Activated naive CD8-positive, alpha-beta T cell (primary cell): Measurements from ENCODE around the gene BMP10.
A peak's percentile ranks its signal among the peaks of the same experiment; 100 is the strongest.
"Not testable (repeated sequence)": the region's sequence is repeated elsewhere in the genome, so short reads cannot be mapped to it uniquely, and the experiment has no call there.

Source experiments
- H3K27ac Mint-ChIP-seq: one replicate; pipeline ENCODE4 v1.8.0; 2021; ENCODE audit warnings: mixed read lengths
- H3K27me3 Mint-ChIP-seq: one replicate; pipeline ENCODE4 v1.8.0; 2021; ENCODE audit warnings: mixed read lengths
- H3K36me3 Mint-ChIP-seq: one replicate; pipeline ENCODE4 v1.8.0; 2021; ENCODE audit warnings: mixed read lengths
- H3K4me1 Mint-ChIP-seq: one replicate; pipeline ENCODE4 v1.8.0; 2021; ENCODE audit warnings: low read depth, mixed read lengths
- H3K4me3 Mint-ChIP-seq: one replicate; pipeline ENCODE4 v1.8.0; 2021; ENCODE audit warnings: mild to moderate bottlenecking, mixed read lengths
- H3K9me3 Mint-ChIP-seq: one replicate; pipeline ENCODE4 v1.8.0; 2021; ENCODE audit warnings: low read depth, mixed read lengths

Gene BMP10

DNA sequence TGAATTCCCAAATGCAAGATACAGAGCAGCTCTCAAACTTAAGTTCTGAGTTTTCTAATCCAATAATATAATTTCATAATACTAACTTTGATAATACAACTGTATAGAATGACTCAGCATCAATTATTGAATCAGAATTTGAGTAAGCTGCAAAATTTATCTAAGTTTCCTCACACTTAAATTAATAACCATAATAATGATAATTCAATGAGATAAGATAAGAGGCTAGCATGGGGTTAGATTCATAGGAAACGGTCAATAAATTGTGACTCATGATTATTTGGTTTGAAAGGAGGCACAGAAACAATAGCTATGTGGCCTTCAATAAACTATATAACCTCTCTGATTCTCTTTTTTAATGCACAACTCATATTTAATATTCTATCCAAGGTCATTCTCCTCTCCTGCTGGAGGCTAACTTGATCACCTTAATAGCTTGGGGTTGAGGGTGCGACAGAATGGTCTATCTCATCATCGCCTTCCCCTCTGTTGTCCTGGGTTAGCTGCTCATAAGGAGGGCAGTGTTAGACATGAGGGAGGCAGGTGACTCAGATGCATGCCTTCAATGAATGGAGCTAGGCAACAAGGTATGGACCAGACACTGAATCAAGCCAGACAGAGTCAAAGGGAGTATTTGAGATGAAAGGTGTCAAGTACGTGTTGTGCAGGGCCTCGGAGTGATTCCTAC, 36.2 kb upstream of the BMP10 start:
- Mint-ChIP-seq H3K9me3 (no peaks in the 10 kb centered on the region), H3K36me3 (no peaks in the 10 kb centered on the region), H3K4me1 (peaks cover 32% of the 10 kb centered on the region), H3K27me3 (no peaks in the 10 kb centered on the region), H3K27ac (peak overlapping the region; percentile 88), H3K4me3 (peak overlapping the region; percentile 67)

DNA sequence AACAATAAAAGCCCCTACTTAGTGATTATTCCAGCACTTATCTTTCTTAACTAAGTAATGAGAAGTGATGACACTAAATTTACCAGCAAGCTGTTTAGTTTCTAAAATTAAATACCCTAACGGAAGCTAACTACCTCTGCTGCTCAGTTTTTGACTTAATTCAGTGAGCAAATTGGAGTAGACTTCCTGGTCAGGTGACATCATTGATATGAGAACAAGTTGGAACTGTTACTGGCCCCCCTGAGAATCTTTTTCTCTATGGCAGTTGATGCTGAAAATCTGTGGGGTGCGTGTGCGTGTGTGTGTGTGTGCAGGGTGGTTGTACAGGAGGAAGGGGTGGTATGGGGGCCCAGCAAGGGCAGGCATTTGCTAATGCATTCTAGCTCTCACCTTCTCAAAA, 35.5 kb upstream of the BMP10 start:
- Mint-ChIP-seq H3K36me3 (no peaks in the 10 kb centered on the region), H3K9me3 (peaks cover 2% of the 10 kb centered on the region), H3K27me3 (no peaks in the 10 kb centered on the region), H3K4me3 (no peak overlapping the region), H3K4me1 (peaks cover 32% of the 10 kb centered on the region), H3K27ac (peak overlapping the region; percentile 16)

DNA sequence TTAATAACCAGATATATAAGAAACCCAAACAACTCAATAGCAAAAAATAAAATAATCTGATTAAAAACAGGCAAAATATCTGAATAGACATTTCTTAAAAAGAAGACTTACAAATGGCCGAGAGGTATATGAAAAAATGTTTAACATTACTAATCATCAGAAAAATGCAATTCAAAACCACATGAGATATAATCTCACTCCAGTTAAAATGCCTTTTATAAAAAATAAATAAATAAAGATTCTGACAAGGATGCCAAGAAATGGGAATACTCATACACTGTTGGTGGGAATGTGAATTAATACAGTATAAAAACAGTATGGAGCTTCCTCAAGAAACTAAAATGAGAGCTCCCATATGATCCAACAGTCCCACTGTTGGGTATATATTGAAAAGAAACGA, 33.9 kb upstream of the BMP10 start:
- H3K27me3 Mint-ChIP-seq = no peaks in the 10 kb centered on the region
- H3K9me3 Mint-ChIP-seq = peaks cover 4% of the 10 kb centered on the region
- no peak overlapping the region for H3K4me3 Mint-ChIP-seq
- H3K36me3 Mint-ChIP-seq = peaks cover 2% of the 10 kb centered on the region
- no peak overlapping the region for H3K27ac Mint-ChIP-seq
- H3K4me1 Mint-ChIP-seq = peaks cover 29% of the 10 kb centered on the region

DNA sequence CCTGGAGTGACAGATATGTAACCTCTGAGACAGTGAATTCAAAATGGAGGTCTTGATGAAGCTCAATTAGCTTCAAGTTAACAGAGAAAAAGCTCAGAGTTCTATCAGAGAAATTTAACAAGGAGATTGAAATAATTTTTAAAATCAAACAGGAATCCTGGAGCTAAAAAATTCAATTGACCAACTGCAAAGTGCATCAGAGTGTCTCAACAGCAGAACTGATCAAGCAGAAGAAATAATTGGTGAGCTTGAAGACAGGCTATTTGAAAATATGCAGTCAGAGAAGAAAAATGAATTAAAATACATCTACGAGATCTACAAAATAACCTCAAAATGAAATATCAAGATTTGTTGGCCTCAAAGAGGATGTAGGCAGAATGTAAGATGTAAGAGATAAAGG, 30.4 kb upstream of the BMP10 start:
- H3K4me3 Mint-ChIP-seq = no peak overlapping the region
- H3K36me3 Mint-ChIP-seq = peaks cover 2% of the 10 kb centered on the region
- H3K9me3 Mint-ChIP-seq = peaks cover 4% of the 10 kb centered on the region
- H3K27ac Mint-ChIP-seq = no peak overlapping the region
- H3K4me1 Mint-ChIP-seq = no peaks in the 10 kb centered on the region
- no peaks in the 10 kb centered on the region for H3K27me3 Mint-ChIP-seq

DNA sequence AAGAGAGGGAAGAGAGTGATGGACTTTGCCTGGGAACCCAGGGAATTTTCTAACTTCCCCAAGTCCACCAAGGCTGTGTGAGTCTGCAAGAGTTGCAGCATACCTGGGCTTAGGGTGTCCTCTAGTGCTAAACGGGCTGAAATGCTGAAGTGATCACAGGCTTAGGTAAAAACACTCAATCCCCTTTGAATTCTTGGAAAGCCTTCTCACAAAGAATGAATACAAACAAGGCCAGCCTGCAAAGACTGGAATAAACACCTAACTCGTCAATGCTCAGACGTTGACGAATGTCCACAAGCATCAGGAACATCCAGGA, 30.0 kb upstream of the BMP10 start:
- Mint-ChIP-seq H3K27ac (no peak overlapping the region), H3K36me3 (peaks cover 2% of the 10 kb centered on the region), H3K9me3 (peaks cover 4% of the 10 kb centered on the region), H3K4me3 (no peak overlapping the region), H3K27me3 (no peaks in the 10 kb centered on the region), H3K4me1 (no peaks in the 10 kb centered on the region)

DNA sequence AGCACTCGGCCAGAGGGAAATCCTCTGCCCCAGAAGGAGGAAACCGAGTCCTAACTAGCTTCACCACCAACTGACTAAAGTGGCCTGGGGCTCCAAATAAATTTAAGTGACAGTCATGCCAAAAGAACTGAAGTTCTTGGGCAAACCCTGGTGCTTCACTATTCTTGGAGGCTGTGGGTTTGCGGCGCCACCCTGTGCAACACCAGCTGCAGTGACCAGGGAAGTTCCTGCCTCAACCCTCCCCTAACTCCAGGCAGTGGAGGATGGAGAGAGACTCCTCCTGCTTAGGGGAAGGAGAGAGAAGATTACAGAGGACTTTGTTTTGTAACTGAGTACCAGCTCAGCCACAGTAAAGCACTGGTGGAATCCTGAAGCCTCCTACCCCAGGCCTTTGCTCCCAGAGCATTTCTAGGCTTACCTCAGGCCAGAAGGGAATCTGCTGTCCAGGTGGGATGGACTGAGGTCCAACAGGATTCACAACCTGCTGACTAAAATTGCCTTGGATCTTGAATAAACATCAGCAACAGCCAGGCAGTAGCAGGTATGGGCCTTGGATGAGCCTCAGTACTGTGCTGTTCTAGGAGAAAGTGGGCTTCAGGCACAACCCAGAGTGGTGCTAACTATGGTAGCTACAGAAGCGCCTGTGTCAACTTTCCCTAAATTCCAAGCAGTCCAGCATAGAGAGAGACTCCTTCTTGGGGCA, 29.4 kb upstream of the BMP10 start:
- no peaks in the 10 kb centered on the region for H3K27me3 Mint-ChIP-seq
- peaks cover 2% of the 10 kb centered on the region for H3K36me3 Mint-ChIP-seq
- H3K27ac Mint-ChIP-seq = no peak overlapping the region
- H3K9me3 Mint-ChIP-seq = peaks cover 4% of the 10 kb centered on the region
- no peak overlapping the region for H3K4me3 Mint-ChIP-seq
- no peaks in the 10 kb centered on the region for H3K4me1 Mint-ChIP-seq

DNA sequence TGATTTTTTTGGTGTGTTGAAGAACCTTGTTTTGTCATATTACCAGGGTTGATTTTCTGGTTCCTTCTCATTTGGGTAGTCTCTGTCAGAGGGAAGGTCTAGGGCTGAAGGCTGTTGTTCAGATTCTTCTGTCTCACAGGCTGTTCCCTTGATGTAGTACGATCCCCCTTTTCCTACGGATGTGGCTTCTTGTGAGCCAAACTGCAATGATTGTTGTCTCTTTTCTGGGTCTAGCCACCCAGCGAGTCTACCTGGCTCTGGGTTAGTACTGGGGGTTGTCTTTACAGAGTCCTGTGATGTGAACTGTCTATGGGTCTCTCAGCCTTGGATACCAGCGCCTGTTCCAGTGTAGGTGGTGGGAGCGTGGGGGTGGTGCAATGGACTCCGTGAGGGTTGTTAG, 24.8 kb upstream of the BMP10 start:
- not testable (repeated sequence) for H3K9me3 Mint-ChIP-seq, H3K4me1 Mint-ChIP-seq, H3K27ac Mint-ChIP-seq, H3K4me3 Mint-ChIP-seq, H3K36me3 Mint-ChIP-seq, H3K27me3 Mint-ChIP-seq

DNA sequence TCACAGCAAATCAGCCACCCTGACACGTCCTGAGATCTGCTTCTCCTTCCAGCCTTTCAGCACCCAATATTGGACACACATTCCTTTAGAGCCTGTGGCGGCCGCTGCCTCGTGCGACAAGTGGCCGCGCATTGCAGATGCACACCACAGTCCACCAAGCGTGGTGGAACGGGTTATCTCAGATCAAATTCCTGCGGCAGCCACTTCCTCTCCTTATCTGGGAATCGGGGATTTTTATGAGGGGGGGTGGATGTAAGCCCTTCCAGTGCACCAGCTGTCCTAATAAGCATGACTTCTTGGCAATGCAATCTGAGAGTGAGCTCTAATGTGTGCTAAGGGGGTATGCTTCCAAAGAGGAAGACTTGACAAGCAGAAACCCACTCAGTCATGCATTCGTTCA, 18.3 kb upstream of the BMP10 start:
- Mint-ChIP-seq H3K9me3 (no peaks in the 10 kb centered on the region), H3K4me3 (no peak overlapping the region), H3K27me3 (no peaks in the 10 kb centered on the region), H3K36me3 (no peaks in the 10 kb centered on the region), H3K4me1 (no peaks in the 10 kb centered on the region), H3K27ac (no peak overlapping the region)

DNA sequence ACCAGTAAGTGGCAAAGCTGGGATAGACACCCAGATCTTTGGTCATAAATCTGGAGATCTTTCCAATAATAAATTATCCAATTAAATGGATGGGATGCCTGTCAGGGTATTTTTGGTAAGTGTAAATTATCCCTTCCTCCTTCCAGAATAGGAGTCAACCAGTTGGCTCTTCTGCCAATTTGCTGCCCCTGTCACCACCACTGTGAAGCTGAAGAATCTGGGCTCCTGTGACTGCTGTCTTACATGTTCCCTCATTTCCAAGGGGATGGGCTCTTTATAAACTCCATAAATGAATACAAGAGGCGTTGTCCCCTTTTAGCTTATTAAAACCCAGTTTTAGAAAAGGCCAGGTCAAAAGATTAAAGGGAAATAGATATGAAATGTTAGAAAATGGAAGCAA, 17.8 kb upstream of the BMP10 start:
- no peaks in the 10 kb centered on the region for H3K9me3 Mint-ChIP-seq
- no peaks in the 10 kb centered on the region for H3K27me3 Mint-ChIP-seq
- H3K4me3 Mint-ChIP-seq = no peak overlapping the region
- H3K36me3 Mint-ChIP-seq = no peaks in the 10 kb centered on the region
- H3K27ac Mint-ChIP-seq = no peak overlapping the region
- no peaks in the 10 kb centered on the region for H3K4me1 Mint-ChIP-seq

DNA sequence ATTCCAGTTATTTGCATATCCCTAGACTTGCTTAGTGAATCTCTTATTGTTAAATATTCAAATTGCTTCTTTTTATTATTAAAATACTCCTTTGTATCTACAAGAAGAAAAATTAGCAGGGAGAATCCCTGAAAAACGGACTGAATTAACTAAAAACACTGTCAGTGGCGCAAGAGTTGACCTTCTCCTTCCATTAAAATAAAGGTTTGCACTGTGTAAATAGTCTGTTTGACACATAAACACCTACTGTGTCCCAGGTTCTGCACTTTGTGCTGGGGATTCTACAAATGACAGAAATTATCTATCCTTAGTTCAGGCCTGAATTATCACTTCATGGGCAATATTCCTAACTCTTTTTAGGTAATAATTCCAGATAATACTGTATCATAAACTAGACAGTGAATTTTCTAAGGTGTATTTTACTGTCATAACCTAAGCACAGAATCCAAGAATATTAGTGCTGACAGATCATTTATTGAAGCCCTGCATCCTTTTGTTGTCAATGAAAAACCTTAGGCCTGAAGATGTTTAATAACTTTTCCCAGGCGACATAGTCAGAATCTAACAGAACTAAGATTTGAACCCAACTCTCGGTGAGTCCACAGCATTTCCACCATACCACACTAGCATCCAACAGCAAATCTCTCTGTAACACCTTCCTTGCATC, 17.0 kb upstream of the BMP10 start:
- Mint-ChIP-seq H3K4me3 (no peak overlapping the region), H3K4me1 (no peaks in the 10 kb centered on the region), H3K9me3 (no peaks in the 10 kb centered on the region), H3K27ac (no peak overlapping the region), H3K27me3 (no peaks in the 10 kb centered on the region), H3K36me3 (no peaks in the 10 kb centered on the region)

DNA sequence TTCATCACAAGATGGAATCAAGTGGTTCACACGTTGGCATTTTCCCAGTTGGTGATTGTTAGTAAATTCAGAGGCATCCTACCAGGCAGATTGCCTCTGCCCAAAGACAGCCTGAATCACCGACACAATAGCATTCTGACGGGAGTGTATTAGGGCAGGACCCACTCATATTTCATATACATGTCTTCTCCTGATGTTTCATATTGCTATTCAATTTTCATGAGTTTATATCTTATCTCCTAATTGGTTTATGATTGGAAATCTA, 14.5 kb upstream of the BMP10 start:
- Mint-ChIP-seq H3K27ac (no peak overlapping the region), H3K36me3 (no peaks in the 10 kb centered on the region), H3K4me1 (no peaks in the 10 kb centered on the region), H3K9me3 (no peaks in the 10 kb centered on the region), H3K4me3 (no peak overlapping the region), H3K27me3 (peaks cover 3% of the 10 kb centered on the region)

DNA sequence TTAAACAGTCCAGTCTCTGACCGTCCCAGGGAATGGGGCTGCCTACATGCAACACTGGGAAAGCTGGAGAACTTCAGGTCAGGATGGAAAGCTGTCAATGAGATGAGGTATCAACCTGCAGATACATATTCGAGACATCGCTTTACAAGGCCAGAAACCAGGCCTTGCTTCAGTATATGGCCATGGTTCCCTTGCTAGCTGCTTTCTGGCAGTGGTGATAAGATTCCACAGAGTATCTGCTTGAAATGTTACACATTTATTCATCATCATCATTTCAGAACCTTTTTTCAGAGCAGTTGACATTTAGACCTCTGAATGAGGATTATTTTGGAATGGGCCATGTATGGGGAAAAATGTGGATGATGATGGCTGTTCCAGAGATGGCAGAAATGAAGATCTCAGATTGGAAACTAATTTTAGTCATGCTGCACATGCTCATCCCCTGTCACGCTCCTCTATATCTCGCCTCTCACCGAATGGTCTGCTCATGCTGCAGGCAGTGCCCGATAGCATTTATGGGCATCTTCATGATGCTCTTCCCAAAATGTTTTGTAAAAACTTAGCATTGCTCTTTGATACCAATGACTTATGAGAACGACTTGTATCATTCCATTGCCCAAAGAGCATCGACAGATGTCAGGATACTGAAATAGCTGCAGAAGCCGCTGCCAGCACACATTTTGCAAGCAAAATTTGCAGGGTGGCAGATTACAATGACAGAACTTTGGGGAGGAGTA, 14.0 kb upstream of the BMP10 start:
- H3K4me1 Mint-ChIP-seq = no peaks in the 10 kb centered on the region
- H3K36me3 Mint-ChIP-seq = no peaks in the 10 kb centered on the region
- no peak overlapping the region for H3K4me3 Mint-ChIP-seq
- H3K27me3 Mint-ChIP-seq = peaks cover 3% of the 10 kb centered on the region
- no peaks in the 10 kb centered on the region for H3K9me3 Mint-ChIP-seq
- no peak overlapping the region for H3K27ac Mint-ChIP-seq

DNA sequence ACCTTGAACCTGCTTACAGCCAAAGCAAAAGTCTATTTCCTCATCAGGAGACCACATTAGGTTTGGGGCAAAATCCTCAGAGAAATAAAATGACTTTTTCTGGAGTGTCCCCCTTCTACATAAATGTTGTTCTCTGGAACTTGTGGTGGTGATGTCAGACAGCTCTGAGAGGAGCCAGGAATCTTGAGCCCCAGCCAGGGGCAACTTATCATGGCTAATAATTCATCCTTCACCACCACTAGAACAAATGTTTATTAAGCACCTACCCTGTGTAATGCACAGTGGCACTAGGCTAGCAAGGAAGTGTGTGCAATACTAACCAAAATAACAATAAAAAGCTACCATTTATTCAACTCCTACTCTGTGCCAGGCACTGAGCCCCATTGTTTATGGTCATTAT, 9.0 kb upstream of the BMP10 start:
- H3K4me3 Mint-ChIP-seq = no peak overlapping the region
- no peaks in the 10 kb centered on the region for H3K36me3 Mint-ChIP-seq
- H3K9me3 Mint-ChIP-seq = no peaks in the 10 kb centered on the region
- H3K27me3 Mint-ChIP-seq = peaks cover 4% of the 10 kb centered on the region
- H3K4me1 Mint-ChIP-seq = peaks cover 1% of the 10 kb centered on the region
- H3K27ac Mint-ChIP-seq = no peak overlapping the region

DNA sequence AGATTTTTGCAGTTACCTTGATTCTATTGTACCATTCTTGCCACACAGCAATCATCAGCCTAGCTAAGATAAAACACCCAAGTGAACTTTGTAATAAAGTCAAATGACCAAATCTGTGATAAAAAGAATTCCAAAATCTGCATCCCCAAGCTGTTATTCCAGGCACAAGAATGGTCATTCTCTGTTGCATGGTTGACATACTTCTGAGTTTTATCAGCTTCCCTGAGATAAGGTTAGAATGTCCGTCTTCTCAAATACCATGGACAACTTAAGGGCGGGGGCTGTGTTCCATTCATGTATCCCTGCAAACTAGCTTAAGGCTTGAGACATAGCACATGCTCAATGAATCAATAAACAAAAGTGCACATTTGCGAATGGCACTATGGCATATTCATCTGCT, 8.1 kb upstream of the BMP10 start:
- Mint-ChIP-seq H3K9me3 (no peaks in the 10 kb centered on the region), H3K27me3 (peaks cover 4% of the 10 kb centered on the region), H3K4me1 (peaks cover 1% of the 10 kb centered on the region), H3K4me3 (no peak overlapping the region), H3K27ac (no peak overlapping the region), H3K36me3 (no peaks in the 10 kb centered on the region)

DNA sequence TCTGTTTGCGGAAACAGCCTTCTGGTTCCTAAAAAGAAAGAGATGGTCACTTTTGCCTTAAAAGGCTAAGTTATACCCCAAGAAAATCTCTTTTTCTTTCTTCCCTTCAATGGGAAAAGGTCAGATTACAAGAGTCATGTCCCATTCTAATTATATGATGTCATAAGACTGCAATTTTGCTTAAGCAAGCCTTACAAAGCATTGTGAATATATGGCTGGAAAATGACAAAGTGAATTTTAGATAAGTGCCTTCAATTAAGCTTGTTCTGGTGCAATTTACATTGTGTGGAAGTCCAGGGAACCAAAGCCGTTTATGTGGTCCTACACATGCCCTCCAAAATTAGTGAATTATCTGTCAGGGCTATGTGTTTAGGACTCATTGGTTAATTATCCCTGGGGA, 7.6 kb upstream of the BMP10 start:
- H3K4me1 Mint-ChIP-seq = peaks cover 1% of the 10 kb centered on the region
- no peaks in the 10 kb centered on the region for H3K36me3 Mint-ChIP-seq
- peaks cover 4% of the 10 kb centered on the region for H3K27me3 Mint-ChIP-seq
- H3K4me3 Mint-ChIP-seq = no peak overlapping the region
- H3K9me3 Mint-ChIP-seq = no peaks in the 10 kb centered on the region
- no peak overlapping the region for H3K27ac Mint-ChIP-seq
